HG02840 (cell line): Measurements from ENCODE around the gene MAPK7.

Experiments used
- ATAC-seq: cut with Tn5 transposase; IDR thresholded peaks from one replicate; pipeline ENCODE4 v1.9.1; 2021; ENCODE audit warnings: mild to moderate bottlenecking, moderate library complexity, moderate number of reproducible peaks; ENCODE audit not compliant: unreplicated experiment, low FRiP score

Gene MAPK7

GRCh38 chr17:19377602-19378415, 489 bp upstream of the MAPK7 start:
- ATAC-seq: peak; percentile 93

- no peak for ATAC-seq
These were observed 1.2 kb downstream of the MAPK7 start for GRCh38 chr17:19379361-19380065.

GRCh38 chr17:19380481-19381301, 2.4 kb downstream of the MAPK7 start:
- ATAC-seq: no peak

DNA sequence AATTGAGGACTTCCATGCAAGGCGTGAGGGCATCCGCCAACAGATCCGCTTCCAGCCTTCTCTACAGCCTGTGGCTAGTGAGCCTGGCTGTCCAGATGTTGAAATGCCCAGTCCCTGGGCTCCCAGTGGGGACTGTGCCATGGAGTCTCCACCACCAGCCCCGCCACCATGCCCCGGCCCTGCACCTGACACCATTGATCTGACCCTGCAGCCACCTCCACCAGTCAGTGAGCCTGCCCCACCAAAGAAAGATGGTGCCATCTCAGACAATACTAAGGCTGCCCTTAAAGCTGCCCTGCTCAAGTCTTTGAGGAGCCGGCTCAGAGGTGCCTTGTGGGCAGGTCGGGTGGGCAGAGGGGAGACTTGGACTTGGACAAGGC, 3.1 kb downstream of the MAPK7 start:
- no peak for ATAC-seq

GRCh38 chr17:19381741-19382444, 3.6 kb downstream of the MAPK7 start:
- ATAC-seq: no peak

- ATAC-seq: no peak
These were observed 4.5 kb downstream of the MAPK7 start for GRCh38 chr17:19382531-19383444.

- no peak for ATAC-seq
These were observed 5.6 kb downstream of the MAPK7 start for GRCh38 chr17:19383681-19384470.

- no peak for ATAC-seq
These were observed 6.6 kb downstream of the MAPK7 start for GRCh38 chr17:19384723-19385391.

GRCh38 chr17:19385521-19385983, 7.3 kb downstream of the MAPK7 start:
- no peak for ATAC-seq

- ATAC-seq: no peak
These were observed 8.0 kb downstream of the MAPK7 start for GRCh38 chr17:19386051-19386929.

DNA sequence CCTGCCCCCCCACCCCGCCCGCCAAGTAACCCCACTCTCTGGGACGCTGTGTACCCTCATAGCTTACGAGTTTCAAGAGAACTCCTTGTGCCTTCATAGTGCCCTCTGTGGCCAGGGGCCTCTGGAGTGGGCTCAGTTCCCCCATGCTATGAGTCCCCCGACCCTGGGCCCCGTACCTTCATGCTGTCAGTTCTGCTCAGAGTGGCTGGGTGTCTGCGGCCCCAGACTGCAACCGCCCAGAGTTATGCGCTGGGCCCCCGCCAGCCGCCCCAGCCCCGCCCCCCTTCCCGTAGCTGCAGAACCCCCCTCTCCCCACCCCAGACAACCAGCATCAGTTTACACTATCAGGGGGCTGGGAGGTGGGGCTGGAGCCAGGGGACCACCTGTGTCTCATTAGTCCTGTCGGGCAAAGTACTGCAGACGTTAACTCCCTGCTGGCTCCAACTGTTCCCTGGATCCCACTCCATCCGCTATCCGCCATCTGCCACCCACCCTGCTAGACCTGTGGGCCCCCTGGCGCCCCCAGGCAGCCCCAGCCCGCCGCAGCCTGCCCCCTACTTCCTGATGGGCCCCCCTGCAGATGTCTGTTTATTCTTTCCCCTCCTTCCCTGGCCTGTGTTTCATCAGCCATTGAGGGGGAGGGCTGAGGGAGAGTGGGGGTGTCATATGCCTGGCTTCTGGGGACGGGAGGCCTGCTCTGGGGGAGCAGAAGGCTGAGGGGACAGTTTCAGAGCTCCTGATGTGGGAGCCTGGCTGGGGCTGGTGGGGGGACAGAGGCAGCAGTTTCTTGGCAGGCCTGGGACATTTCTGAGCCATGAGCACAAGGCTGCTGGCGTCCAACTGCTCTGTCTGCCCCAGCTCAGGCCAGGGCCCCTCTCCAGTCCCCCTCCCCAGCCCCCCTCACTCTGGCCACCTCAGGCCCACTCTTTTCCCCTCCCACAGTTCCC, 8.9 kb downstream of the MAPK7 start, which contains the start of gene MFAP4:
Gene MFAP4 (minus strand): TSS at position 217 of the 947 bp plus-strand sequence. CDS start 35 bp downstream, at position 182.
- ATAC-seq: no peak

GRCh38 chr17:19387921-19388521, 9.7 kb downstream of the MAPK7 start:
- no peak for ATAC-seq

DNA sequence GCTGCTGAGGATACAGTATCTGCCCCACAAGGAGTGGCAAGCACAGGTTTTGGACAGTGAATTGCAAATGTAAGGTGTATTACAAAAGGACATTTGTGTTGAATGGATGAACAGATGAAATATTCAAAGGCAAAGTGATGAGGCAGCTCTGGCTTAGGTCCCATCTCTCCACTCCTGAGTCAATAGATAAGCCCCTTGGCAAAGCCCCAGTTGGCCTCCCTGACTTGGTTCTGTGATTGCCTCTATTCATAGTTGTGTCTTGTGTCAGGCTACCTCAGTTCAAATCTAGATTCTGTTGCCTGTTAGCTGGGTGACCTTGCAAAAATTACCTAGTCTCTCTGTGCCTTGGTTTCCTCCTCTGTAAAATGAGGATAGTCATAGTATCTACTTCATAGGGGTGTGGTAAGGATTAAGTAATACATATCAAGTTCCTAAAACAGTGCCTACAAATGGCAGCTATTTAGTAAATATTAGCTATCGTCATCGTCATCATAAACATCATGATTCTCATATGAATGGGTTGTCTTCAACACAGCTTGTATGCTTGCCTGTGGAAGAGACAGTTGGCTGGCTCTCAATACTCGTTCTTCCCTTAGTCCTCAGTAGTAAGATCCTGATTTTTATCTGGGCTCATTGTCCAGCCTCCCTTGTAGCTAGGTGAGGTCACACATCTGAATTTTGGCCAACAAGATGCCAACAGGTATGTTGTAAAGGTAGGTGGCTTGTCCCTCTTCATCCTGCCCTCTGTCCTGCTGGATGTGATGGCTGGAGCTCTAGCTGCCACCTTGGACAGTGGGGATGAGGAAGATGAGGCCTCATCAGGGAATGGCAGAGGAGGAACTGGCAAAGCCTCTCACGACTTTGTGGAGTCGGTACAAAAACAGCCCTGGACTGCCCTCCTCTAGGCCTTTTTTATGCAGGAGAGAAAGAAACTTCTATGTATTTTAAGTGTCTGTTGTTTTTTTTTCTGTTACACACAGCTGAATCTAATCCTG, 10.8 kb downstream of the MAPK7 start:
- ATAC-seq: no peak

DNA sequence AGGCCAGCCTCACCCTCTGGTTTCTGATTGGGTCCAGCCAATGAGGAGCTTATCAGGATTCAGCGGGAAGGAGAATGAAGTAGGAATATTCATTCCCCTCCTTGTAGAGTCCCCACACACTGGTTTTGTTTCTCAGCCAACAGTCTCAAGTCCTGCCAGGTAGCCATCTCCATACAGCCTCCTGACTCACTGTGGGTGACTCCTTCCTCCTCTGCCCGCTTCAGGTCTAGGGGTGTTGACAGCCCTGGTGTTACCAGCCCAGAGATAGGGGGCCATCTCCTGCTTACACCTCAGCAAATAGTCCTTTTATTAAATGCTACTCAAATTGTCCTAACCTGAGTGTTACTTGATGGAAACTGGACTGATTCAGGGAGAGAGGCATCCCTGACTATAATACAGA, 12.7 kb downstream of the MAPK7 start:
- no peak for ATAC-seq
